DMS153 (cell line): ENCODE results near the gene FBL.
A peak's percentile ranks its signal among the peaks of the same experiment; 100 is the strongest.
"Not testable (repeated sequence)": the region's sequence is repeated elsewhere in the genome, so short reads cannot be mapped to it uniquely, and the experiment has no call there.

Experiments
- DNase-seq: peaks from one replicate; lab custom pipeline; 2025; lab: John Stamatoyannopoulos, UW

FBL gene

GRCh38 chr19:39876486-39876885 is 30.3 kb upstream of the FBL start:
- not testable (repeated sequence) for DNase-seq

GRCh38 chr19:39875401-39875864 is 29.3 kb upstream of the FBL start:
- DNase-seq: not testable (repeated sequence)

- no peak for DNase-seq
These were observed 28.2 kb upstream of the FBL start for GRCh38 chr19:39874404-39874803.

GRCh38 chr19:39873385-39873784 is 27.2 kb upstream of the FBL start:
- no peak for DNase-seq

GRCh38 chr19:39871886-39872866 is 26.0 kb upstream of the FBL start:
- no peak for DNase-seq

GRCh38 chr19:39871362-39871761 is 25.2 kb upstream of the FBL start:
- DNase-seq: no peak

GRCh38 chr19:39870171-39870971 is 24.2 kb upstream of the FBL start:
- peak; percentile 70 for DNase-seq

GRCh38 chr19:39867952-39868351 is 21.8 kb upstream of the FBL start:
- no peak for DNase-seq

- DNase-seq: no peak
These were observed 21.0 kb upstream of the FBL start for GRCh38 chr19:39867133-39867532.

GRCh38 chr19:39865953-39866352 is 19.8 kb upstream of the FBL start:
- no peak for DNase-seq

- no peak for DNase-seq
These were observed 19.0 kb upstream of the FBL start for GRCh38 chr19:39865186-39865585.

- no peak for DNase-seq
These were observed 17.9 kb upstream of the FBL start for GRCh38 chr19:39864118-39864517.

GRCh38 chr19:39858541-39858940 is 12.4 kb upstream of the FBL start:
- DNase-seq: no peak

- no peak for DNase-seq
These were observed 6.7 kb upstream of the FBL start for GRCh38 chr19:39852882-39853281.

GRCh38 chr19:39850892-39851291 is 4.7 kb upstream of the FBL start:
- DNase-seq: no peak

GRCh38 chr19:39848392-39848791 is 2.2 kb upstream of the FBL start:
- DNase-seq: no peak

- DNase-seq: no peak
These were observed 1.3 kb upstream of the FBL start for GRCh38 chr19:39847525-39847924.

- no peak for DNase-seq
These were observed 703 bp upstream of the FBL start for GRCh38 chr19:39846678-39847486.

GRCh38 chr19:39845584-39845932 is 621 bp downstream of the FBL start:
- no peak for DNase-seq

GRCh38 chr19:39845172-39845571 is 1.0 kb downstream of the FBL start:
- DNase-seq: no peak

- no peak for DNase-seq
These were observed 2.0 kb downstream of the FBL start for GRCh38 chr19:39843919-39844793.
